BJ (cell line): ENCODE results near the gene PCDHGB6. TPM values are rescaled to one million over a fixed set of nuclear protein-coding genes. Genes with fewer than 3 reads are reported as not detected.

Experiments used
- CTCF ChIA-PET: fragments of 350-600 bp; formaldehyde crosslinking; extraction: SDS; loops from one replicate; lab custom pipeline; 2021; ENCODE audit warnings: antibody characterized with exemption, inconsistent platforms; lab: Yijun Ruan, JAX
- POLR2A ChIA-PET: fragments of 300-600 bp; sonication (Branson Sonifier 250); formaldehyde crosslinking; extraction: SDS; loops from one replicate; lab custom pipeline; 2021; ENCODE audit warnings: antibody characterized with exemption; lab: Charles Lee
- DNase-seq: peaks from one replicate; pipeline ENCODE4 v3.0.0-alpha.2; 2011; ENCODE audit warnings: low read depth
- H3K27me3 ChIP-seq: 2 replicates; pipeline ENCODE4 v1.6.0; 2011; ENCODE audit warnings: low read length; ENCODE audit not compliant: control insufficient read depth, insufficient read depth
- H3K36me3 ChIP-seq: 2 replicates; pipeline ENCODE4 v1.5.1; 2011; ENCODE audit warnings: low read length; ENCODE audit not compliant: control insufficient read depth, insufficient read depth
- H3K4me3 ChIP-seq: 2 replicates; pipeline ENCODE4 v1.5.1; 2011; ENCODE audit warnings: low read depth, mild to moderate bottlenecking, control low read depth, low read length
- polyA plus RNA-seq: library from polyadenylated mRNA; depleted of rRNA; stranded (reverse); fragments of >200 nt; gene quantifications from 2 replicates; pipeline ENCODE4 v1.2.3, GENCODE V29; 2011
- TF ChIP-seq, protein P1 (sequence below): IDR thresholded peaks from 2 replicates; pipeline ENCODE4 v1.5.1; 2011; ENCODE audit warnings: low read depth, mild to moderate bottlenecking, control low read depth, inconsistent platforms, low read length, moderate library complexity; ENCODE audit not compliant: insufficient read depth

The PCDHGB6 gene
- polyA plus RNA-seq, 1 experiment, result 1.5 TPM

DNA sequence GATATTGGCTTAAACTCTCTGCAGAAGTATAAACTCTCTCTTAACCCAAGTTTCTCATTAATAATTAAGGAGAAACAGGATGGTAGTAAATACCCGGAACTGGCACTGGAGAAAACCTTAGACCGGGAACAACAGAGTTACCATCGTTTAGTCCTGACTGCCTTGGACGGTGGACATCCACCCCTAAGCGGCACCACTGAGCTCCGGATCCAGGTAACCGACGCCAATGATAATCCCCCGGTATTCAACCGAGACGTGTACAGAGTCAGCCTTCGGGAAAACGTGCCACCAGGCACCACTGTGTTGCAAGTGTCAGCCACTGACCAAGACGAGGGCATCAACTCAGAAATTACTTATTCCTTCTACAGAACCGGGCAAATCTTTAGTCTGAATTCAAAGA, 9.2 kb upstream of the PCDHGB6 start:
- no peak for DNase-seq
- H3K4me3 ChIP-seq, result no peak overlapping the region
- no peaks in the 10 kb centered on the region; the same call in 1 of the 2 replicates for H3K36me3 ChIP-seq
- H3K27me3 ChIP-seq, result no peaks in the 10 kb centered on the region
- ChIA-PET POLR2A (no interaction called here), CTCF (interaction anchor here (0.9 to 4.2 kb wide), 9 partner anchors 15 to 166 kb away, joined by 3 to 28 read pairs (median 4); partner anchors contain the start of genes PCDHGA10, PCDHGA11, PCDHGA4 and PCDHGA7)
- TF ChIP-seq, protein P1, sequence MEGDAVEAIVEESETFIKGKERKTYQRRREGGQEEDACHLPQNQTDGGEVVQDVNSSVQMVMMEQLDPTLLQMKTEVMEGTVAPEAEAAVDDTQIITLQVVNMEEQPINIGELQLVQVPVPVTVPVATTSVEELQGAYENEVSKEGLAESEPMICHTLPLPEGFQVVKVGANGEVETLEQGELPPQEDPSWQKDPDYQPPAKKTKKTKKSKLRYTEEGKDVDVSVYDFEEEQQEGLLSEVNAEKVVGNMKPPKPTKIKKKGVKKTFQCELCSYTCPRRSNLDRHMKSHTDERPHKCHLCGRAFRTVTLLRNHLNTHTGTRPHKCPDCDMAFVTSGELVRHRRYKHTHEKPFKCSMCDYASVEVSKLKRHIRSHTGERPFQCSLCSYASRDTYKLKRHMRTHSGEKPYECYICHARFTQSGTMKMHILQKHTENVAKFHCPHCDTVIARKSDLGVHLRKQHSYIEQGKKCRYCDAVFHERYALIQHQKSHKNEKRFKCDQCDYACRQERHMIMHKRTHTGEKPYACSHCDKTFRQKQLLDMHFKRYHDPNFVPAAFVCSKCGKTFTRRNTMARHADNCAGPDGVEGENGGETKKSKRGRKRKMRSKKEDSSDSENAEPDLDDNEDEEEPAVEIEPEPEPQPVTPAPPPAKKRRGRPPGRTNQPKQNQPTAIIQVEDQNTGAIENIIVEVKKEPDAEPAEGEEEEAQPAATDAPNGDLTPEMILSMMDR, result no peak

DNA sequence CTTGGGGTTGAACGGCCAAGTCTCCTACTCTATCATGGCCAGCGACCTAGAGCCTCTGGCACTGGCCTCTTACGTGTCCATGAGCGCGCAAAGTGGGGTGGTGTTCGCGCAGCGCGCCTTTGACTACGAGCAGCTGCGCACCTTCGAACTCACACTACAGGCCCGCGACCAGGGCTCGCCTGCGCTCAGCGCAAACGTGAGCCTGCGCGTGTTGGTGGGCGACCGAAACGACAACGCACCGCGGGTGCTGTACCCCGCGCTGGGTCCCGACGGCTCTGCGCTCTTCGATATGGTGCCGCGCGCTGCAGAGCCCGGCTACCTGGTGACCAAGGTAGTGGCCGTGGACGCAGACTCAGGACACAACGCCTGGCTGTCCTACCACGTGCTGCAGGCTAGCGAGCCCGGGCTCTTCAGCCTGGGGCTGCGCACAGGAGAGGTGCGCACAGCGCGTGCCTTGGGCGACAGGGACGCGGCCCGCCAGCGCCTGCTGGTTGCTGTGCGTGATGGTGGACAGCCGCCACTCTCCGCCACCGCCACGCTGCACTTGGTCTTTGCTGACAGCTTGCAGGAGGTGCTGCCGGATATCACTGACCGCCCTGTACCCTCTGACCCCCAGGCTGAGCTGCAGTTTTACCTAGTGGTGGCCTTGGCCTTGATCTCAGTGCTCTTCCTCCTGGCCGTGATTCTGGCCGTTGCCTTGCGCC, 8.1 kb upstream of the PCDHGB6 start:
- H3K4me3 ChIP-seq, result no peak overlapping the region
- DNase-seq, result no peak
- no peaks in the 10 kb centered on the region for H3K27me3 ChIP-seq
- H3K36me3 ChIP-seq, result no peaks in the 10 kb centered on the region; the same call in 1 of the 2 replicates
- TF ChIP-seq, protein P1, result no peak
- CTCF ChIA-PET, result interaction anchor here (1.0 to 1.7 kb wide), 5 partner anchors 13 to 218 kb away, joined by 3 to 4 read pairs (median 3); partner anchors contain the start of genes PCDHB16 and PCDHGA10
- POLR2A ChIA-PET, result no interaction called here

DNA sequence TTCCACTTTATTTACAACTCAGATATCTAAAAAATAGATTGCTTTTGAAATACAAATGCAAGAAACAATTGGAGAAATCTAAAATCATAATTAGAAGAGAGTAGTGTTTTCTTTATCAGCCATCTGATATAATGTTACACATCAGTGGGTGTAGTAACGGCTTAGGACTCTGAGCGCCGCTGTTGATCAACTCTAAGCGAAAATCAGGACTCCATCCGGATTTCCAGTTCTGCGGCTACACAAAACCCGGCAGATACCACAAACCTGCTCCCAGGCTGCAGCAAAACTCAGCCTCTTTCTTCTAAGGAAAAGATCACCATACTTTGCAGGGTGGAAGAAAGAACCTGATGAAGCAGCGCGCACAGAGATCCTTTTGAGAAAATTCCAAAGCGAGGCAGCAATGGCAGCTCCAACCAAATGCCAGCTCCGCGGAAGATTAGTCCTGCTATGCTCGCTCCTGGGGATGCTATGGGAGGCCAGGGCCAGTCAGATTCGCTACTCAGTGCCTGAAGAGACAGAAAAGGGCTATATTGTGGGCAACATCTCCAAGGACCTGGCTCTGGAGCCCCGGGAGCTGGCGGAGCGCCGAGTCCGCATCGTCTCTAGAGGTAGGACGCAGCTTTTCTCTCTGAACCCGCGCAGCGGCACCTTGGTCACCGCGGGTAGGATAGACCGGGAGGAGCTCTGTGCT, 5.1 kb upstream of the PCDHGB6 start, which contains the start of gene PCDHGA9:
TSS of gene PCDHGA9 (plus strand) at position 226 of the 691 bp plus-strand sequence. CDS start at position 401, 175 bp downstream.
- no peaks in the 10 kb centered on the region for H3K27me3 ChIP-seq
- ChIA-PET CTCF (interaction anchor here (0.6 to 1.5 kb wide), 4 partner anchors 12 to 161 kb away, joined by 3 to 8 read pairs (median 4); no protein-coding TSS in a partner anchor), POLR2A (no interaction called here)
- H3K36me3 ChIP-seq, result no peaks in the 10 kb centered on the region; the same call in 1 of the 2 replicates
- TF ChIP-seq, protein P1, result peak; percentile 35; the same call in 1 of the 2 replicates
- no peak within 1 kb of the TSS for H3K4me3 ChIP-seq
- DNase-seq, result no peak

DNA sequence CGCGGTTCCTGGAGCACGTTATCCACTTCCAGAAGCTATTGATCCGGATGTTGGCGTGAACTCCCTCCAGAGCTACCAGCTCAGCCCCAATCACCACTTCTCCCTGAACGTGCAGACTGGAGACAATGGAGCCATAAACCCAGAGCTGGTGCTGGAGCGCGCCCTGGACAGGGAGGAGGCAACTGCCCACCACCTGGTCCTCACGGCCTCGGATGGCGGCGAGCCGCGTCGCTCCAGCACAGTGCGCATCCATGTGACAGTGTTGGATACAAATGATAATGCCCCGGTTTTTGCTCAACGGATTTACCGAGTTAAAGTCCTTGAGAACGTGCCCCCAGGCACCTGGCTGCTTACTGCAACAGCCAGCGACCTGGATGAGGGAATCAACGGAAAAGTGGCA, 4.4 kb upstream of the PCDHGB6 start:
- ChIA-PET CTCF (interaction anchor here (0.6 to 1.5 kb wide), 5 partner anchors 13 to 161 kb away, joined by 3 to 8 read pairs (median 3); no protein-coding TSS in a partner anchor), POLR2A (no interaction called here)
- no peaks in the 10 kb centered on the region; the same call in 1 of the 2 replicates for H3K36me3 ChIP-seq
- H3K27me3 ChIP-seq, result no peaks in the 10 kb centered on the region
- no peak for DNase-seq
- TF ChIP-seq, protein P1, result no peak
- H3K4me3 ChIP-seq, result no peak overlapping the region
